Measurements from ENCODE around the gene SCN2A. TPM values are rescaled to one million over a fixed set of nuclear protein-coding genes. Genes with fewer than 3 reads are reported as not detected.

SCN2A gene
- total RNA-seq, 1 donor from 2014 or later, result 0.39 TPM

DNA sequence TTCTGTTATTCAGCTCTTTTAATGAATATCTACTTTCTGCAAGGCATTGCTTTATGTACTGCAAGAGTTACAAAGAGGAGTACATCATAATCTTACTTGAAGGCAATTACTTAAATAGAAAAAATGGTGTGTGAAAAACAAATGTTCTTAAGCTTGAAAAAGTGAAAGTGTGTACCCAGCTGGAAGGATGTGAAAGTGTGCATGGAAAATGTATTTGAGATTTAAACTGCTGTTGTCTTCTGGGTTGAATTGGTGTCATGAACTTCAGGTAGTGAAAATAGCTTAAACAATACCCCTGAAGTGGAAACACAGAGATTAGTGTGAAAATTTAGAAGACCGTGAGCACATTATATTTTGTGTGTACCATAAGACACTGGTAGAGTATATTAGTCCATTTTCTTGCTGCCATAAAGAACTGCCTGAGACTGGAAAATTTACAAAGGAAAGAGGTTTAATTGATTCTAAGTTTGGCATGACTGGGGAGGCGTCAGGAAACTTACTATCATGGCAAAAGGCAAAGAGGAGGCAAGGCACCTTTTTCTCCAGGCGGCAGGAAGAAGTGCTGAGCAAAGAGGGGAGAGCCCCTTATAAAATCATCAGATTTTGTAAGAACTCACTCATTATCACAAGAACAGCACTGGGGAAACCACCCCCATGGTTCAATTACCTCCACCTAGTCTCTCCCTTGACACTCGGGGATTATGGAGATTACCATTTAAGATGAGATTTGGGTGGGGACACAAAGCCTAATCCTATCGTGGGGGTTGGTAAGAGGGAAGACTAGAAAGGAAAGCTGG, 38.8 kb downstream of the SCN2A start:
- no peak overlapping the region for H3K4me3 Mint-ChIP-seq (ENCODE audit: unreplicated experiment)
- no peak for DNase-seq
- no peak overlapping the region for H3K27ac Mint-ChIP-seq (ENCODE audit: unreplicated experiment)
- peaks cover 3% of the 10 kb centered on the region for H3K27me3 Mint-ChIP-seq (ENCODE audit: unreplicated experiment)
- no peaks in the 10 kb centered on the region for H3K36me3 Mint-ChIP-seq (ENCODE audit: unreplicated experiment)
- no peaks in the 10 kb centered on the region for H3K9me3 Mint-ChIP-seq (ENCODE audit: unreplicated experiment)
- TF ChIP-seq, protein P1, sequence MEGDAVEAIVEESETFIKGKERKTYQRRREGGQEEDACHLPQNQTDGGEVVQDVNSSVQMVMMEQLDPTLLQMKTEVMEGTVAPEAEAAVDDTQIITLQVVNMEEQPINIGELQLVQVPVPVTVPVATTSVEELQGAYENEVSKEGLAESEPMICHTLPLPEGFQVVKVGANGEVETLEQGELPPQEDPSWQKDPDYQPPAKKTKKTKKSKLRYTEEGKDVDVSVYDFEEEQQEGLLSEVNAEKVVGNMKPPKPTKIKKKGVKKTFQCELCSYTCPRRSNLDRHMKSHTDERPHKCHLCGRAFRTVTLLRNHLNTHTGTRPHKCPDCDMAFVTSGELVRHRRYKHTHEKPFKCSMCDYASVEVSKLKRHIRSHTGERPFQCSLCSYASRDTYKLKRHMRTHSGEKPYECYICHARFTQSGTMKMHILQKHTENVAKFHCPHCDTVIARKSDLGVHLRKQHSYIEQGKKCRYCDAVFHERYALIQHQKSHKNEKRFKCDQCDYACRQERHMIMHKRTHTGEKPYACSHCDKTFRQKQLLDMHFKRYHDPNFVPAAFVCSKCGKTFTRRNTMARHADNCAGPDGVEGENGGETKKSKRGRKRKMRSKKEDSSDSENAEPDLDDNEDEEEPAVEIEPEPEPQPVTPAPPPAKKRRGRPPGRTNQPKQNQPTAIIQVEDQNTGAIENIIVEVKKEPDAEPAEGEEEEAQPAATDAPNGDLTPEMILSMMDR (IDR thresholded peaks at IDR 0.05; ENCODE audit: partially characterized antibody, unreplicated experiment), result no peak
- H3K4me1 Mint-ChIP-seq (ENCODE audit: low read depth, unreplicated experiment), result peaks cover 12% of the 10 kb centered on the region

DNA sequence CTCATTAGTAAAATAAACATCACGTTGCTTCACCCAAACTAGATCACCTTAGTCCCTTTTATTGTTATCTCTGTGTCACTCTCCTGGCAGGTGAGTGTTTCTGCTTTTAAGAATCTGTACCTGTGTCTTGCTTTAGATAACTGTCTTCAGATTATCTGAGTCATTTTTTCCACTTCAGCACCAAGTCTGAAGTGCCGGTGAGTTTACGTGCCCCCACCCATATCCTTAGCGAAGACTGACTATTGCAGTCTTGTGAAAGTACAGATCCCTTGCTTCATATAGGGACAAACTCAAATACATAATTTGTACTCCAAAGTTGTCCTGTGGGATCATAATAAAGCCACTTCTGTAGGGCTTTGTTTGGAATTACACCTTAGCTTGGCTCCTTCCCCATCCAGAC, 41.1 kb downstream of the SCN2A start:
- H3K9me3 Mint-ChIP-seq (ENCODE audit: unreplicated experiment), result no peaks in the 10 kb centered on the region
- no peaks in the 10 kb centered on the region for H3K4me1 Mint-ChIP-seq (ENCODE audit: low read depth, unreplicated experiment)
- no peaks in the 10 kb centered on the region for H3K36me3 Mint-ChIP-seq (ENCODE audit: unreplicated experiment)

DNA sequence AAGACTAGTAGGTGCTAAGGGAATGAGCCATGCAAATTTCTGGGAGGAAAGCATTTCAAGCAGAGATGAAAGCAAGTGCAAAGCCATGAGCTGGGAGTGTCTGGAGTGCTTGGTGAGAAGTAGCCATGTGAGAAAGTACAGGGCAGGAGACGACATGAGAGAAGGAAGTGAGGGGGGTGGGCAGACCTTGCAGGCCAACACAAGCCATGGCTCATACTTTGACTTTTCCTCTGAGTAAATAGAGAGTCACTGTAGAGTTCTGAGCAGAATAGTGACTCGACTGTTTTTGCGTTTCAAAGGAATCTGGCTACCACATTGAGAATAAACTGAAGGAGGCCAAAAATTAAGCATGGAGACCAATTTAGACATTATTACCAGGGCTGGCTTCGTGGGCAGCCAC, 42.2 kb downstream of the SCN2A start:
- H3K27ac Mint-ChIP-seq (ENCODE audit: unreplicated experiment), result no peak overlapping the region
- H3K4me3 Mint-ChIP-seq (ENCODE audit: unreplicated experiment), result no peak overlapping the region
- no peaks in the 10 kb centered on the region for H3K4me1 Mint-ChIP-seq (ENCODE audit: low read depth, unreplicated experiment)
- DNase-seq, result no peak
- peaks cover 3% of the 10 kb centered on the region for H3K9me3 Mint-ChIP-seq (ENCODE audit: unreplicated experiment)
- TF ChIP-seq, protein P1 (IDR thresholded peaks at IDR 0.05; ENCODE audit: partially characterized antibody, unreplicated experiment), result no peak
- H3K27me3 Mint-ChIP-seq (ENCODE audit: unreplicated experiment), result peaks cover 3% of the 10 kb centered on the region
- no peaks in the 10 kb centered on the region for H3K36me3 Mint-ChIP-seq (ENCODE audit: unreplicated experiment)

More for the DNA sequence above, 41.1 kb downstream of the SCN2A start:
- peaks cover 3% of the 10 kb centered on the region for H3K27me3 Mint-ChIP-seq (ENCODE audit: unreplicated experiment)
- H3K4me3 Mint-ChIP-seq (ENCODE audit: unreplicated experiment), result no peak overlapping the region
- TF ChIP-seq, protein P1 (IDR thresholded peaks at IDR 0.05; ENCODE audit: partially characterized antibody, unreplicated experiment), result no peak
- DNase-seq, result no peak
- no peak overlapping the region for H3K27ac Mint-ChIP-seq (ENCODE audit: unreplicated experiment)

DNA sequence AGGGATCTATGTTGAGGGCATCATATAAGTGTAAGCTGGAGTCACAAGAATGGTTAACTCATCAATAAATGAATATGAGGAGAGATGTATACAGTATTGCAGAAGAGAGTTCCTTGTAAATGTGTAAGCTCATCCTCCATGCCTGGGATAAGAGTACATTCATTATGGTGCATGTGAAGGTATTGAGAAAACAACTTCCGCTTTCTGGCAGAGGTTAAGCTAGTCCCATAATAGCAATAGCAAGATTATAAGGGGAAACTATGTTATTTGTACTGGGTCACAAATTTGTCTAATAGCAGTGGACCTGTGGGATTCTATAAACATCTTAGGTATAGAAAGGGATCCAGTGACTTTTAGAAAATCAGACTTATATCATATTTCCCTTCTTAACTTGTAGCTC, 44.1 kb downstream of the SCN2A start:
- H3K27me3 Mint-ChIP-seq (ENCODE audit: unreplicated experiment), result peaks cover 3% of the 10 kb centered on the region
- DNase-seq, result no peak
- no peaks in the 10 kb centered on the region for H3K4me1 Mint-ChIP-seq (ENCODE audit: low read depth, unreplicated experiment)
- peaks cover 3% of the 10 kb centered on the region for H3K9me3 Mint-ChIP-seq (ENCODE audit: unreplicated experiment)
- H3K4me3 Mint-ChIP-seq (ENCODE audit: unreplicated experiment), result no peak overlapping the region
- TF ChIP-seq, protein P1 (IDR thresholded peaks at IDR 0.05; ENCODE audit: partially characterized antibody, unreplicated experiment), result no peak
- no peaks in the 10 kb centered on the region for H3K36me3 Mint-ChIP-seq (ENCODE audit: unreplicated experiment)
- no peak overlapping the region for H3K27ac Mint-ChIP-seq (ENCODE audit: unreplicated experiment)

DNA sequence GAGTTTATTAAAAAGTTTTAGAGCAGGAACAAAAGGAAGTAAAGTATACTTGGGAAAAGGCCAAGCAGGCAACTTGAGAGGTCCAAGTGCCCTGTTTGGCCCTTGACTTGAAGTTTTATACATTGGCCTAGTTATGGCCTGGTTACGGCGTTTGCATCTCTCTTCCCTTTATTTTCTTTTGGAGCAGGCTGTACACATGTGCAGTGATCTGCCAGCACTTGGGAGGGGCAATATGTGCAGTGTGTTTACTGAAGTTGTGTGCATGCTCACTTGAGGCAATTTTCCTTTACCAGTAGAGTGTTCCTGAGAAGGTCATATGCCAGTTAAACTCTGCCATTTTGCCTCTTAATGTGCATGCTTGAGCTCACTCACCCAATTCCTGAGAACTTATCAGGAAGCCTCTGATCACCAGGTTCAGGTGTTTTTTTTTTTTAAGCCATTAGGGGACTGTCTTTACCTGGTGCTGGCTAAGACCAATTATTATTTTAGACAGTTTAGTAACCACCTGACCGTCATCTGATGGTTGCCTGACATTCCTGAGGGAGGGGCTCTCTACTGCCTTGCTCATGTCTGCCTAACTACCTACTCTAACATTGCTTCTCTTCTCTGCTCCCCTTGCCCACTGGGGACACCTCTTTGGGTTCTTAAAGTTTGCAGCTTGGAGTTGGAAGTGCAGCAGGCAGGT, 48.0 kb downstream of the SCN2A start:
- TF ChIP-seq, protein P1 (IDR thresholded peaks at IDR 0.05; ENCODE audit: partially characterized antibody, unreplicated experiment), result no peak
- no peak overlapping the region for H3K27ac Mint-ChIP-seq (ENCODE audit: unreplicated experiment)

More for the DNA sequence above, 48.0 kb downstream of the SCN2A start:
- Mint-ChIP-seq H3K27me3 (ENCODE audit: unreplicated experiment) (no peaks in the 10 kb centered on the region), H3K4me1 (ENCODE audit: low read depth, unreplicated experiment) (peaks cover 3% of the 10 kb centered on the region), H3K9me3 (ENCODE audit: unreplicated experiment) (peaks cover 5% of the 10 kb centered on the region), H3K36me3 (ENCODE audit: unreplicated experiment) (no peaks in the 10 kb centered on the region), H3K4me3 (ENCODE audit: unreplicated experiment) (no peak overlapping the region)
- DNase-seq, result no peak
